HG02981 (cell line): ENCODE measurements around the gene TRPV5.
"Not testable (repeated sequence)": the region's sequence is repeated elsewhere in the genome, so short reads cannot be mapped to it uniquely, and the experiment has no call there.

Experiments used
- ATAC-seq: cut with Tn5 transposase; IDR thresholded peaks from one replicate; pipeline ENCODE4 v1.9.1; 2021; ENCODE audit warnings: mild to moderate bottlenecking, moderate library complexity; ENCODE audit not compliant: unreplicated experiment

TRPV5 gene

DNA sequence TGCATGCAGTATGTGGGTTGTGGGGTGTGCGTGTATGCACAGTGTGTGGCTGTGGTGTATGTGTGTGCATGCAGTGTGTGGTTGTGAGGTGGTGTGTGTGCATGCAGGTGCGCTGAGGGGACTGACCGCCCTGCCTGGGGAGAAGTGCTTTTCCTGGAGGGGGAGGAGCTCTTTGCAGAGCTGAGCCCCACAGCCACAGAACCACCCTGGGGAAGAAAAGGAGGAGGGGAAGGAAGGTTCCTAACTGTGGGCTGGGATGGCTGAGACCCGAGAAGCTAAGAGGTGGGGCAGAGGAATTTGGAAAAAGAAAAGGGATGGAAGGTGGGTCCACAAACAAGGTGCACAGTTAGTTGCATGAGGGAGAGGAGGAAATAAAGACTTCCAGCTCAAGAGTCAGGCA, at the start of gene TRPV5:
Gene TRPV5, minus strand, starts transcription at position 123 of the 400 bp plus-strand sequence. CDS start 287 bp downstream, outside the sequence.
- ATAC-seq = no peak

DNA sequence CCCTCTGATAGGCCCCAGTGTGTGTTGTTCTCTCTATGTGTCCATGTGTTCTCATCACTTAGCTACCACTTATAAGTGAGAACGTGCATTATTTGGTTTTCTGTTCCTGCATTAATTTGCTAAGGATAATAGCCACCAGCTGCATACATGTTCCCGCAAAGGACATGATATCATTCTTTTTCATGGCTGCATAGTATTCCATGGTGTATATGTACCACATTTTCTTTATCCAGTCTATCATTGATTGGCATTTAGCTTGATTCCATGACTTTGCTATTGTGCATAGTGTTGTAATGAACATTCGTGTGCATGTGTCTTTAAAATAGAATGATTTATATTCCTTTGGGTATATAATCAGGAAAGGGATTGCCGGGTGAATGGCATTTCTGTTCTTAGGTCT, 44.9 kb upstream of the TRPV5 start:
- not testable (repeated sequence) for ATAC-seq

DNA sequence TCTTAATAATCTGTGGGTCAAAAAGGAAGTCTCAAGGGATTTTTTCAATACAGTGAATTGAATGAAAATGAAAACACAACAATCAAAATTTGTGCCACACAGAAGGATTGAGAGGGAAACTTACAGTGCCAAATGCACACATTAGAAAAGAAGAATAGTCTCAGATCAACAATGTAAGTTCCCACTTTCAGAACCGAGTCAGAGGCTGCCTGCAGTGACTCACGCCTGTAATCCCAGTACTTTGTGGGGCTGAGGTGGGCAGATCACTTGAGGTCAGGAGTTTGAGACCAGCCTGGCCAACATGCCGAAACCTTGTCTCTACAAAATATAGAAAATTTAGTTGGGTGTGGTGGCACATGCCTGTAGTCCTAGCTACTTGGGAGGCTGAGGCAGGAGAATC, 41.1 kb upstream of the TRPV5 start:
- no peak for ATAC-seq

DNA sequence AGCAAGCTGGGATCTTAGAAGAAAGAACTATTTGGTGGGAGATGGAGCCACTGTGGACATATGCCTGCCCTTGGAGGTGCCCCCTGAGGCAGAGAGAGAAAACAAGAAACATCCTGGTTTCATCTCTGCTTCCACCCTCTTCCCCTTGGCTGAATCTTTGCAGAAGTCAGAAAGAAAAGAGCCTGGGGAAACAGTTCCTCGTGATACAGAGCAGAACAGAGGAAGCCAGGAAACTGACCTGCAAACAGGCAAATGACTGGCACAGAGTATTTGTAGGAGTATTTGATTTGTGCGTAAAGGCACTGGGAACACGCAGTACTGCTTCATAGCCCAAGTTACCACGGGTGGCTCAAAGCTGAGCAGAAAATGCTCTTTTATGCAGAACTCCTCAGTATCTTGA, 35.6 kb upstream of the TRPV5 start:
- ATAC-seq = no peak

DNA sequence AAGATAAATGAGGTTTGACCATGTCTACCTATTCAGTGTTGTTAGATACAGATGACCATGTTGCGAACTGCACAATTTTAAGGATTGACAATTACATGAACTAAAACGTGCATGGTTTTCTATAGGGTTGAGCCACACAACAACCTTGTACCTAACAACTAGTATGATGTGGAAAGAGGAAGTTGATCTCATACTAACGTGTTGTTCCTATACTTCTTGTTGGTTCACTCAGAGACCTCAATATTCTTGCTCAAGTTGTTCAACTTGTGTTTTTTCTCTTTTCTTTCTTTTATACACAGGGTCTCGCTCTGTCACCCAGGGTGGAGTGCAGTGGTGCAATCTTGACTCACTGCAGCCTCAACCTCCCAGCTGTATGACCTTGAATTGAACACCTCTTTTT, 34.7 kb upstream of the TRPV5 start:
- ATAC-seq = no peak

DNA sequence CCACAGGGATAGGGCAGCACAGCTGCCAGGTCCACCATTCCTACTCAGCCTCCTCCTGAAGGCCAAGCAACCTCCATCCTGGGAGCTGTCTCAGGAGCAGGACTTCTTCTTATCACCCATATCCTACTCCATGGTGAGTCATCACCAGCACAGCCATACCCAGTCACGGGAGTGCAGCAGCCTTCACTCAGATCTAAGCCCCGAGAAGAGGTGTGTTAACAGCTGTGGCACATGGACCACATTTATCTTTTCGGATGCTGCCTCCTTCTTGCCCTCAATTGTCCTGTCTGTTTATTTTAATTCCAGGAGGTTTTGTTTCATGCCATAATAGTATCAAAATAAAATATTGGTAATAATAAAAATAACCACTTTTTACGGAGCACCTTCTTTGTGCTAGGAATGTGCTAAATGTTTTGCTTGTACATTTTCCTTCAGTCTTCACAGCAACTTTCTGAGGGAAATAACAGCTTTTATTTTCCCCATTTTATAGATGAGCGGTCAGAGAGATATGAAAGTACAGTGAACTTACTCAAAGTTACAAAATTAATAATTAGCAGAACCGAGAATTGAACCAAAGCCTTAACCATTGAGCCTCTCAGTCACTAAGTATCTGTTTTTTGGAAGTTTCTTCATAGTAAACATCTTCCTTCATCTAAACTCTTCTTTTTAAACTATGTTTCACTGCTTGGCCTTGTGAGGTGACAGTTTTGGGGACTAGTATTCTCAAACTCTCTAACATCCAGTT, 31.1 kb upstream of the TRPV5 start:
- peak; percentile 39 for ATAC-seq

DNA sequence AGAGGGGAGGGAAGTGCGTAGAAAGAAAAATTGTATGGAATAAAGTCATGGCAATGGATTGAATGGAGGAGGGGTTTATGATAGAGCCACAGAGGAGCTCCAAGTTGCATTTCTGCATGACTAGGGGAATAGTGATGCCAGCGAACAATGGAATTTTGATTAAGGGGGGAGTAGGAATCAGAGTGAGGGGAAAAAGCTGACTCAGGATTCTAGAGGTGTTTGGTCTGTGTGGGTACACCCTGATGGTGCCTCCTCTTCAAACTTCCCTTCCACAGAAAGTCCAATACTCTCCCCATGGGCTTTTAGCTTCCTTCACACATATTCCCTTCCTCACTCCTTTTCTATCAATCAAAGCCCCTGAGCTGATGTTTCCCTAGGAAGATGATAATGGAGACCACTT, 30.4 kb upstream of the TRPV5 start:
- ATAC-seq = no peak

DNA sequence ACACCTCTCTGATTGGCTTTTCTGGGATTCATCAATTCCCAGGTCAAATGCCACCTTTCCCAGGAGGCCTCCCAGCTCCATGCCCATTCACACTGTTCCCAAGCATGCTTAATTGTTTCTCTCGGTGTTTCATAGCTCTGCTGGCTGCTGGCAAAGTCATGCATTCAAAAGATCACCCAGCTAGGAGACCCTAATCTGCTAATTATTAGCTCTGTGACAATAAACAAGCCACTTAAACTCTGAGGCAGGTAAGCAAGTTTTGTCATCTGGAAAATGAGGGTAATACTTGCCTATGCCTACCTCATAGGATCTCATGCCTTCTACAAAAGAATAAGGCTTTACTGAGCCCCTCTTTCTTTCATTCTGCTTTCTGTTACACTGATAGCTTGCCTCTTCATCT, 29.4 kb upstream of the TRPV5 start:
- no peak for ATAC-seq

DNA sequence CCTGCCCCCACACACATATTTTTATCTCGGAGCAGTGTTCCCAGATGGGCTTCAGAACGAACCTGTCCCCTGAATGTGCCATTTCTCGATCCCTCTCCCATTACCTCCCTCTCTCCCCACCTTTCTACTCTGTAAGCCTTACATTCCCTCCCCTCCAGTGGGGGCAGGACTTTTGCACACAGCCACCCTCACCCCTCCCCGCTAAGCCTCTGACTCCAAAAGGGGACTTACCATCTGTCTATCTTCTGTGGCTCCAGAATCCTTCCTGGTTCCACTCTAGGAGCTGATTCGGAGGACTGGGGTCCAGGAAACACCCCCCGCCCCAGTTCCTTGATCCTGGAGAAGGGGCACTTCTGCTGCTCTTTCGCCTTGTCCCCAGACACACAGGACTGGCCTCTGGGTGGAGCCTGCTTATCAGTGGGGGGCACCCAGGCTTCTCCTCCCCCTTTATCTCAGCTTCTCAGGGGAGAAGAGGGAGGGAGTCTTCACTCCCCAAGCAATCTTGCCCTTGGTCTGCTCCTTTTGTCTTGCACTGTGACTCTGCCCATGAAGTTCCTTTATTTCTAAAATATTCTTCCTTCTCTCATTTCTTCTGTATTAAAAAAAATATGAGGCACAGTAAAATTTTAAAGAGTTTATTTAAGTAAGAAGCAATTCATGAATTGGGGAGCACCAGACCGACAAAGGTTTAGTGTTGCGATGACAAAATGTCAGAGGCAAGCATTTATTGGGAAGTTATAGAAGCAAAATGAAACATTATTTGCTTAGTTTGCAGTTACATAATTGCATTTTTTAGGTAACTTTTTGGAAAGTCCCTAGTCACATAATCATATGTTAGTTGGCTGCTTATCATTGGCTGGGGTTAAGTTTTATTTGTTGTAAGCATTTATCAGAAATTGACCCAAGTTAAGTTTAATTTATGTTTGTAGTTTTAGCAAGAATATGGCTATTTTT, 28.7 kb upstream of the TRPV5 start, which contains the start of gene KEL:
Gene KEL, minus strand, starts transcription at position 391 of the 954 bp plus-strand sequence. Its CDS starts 157 bp downstream, at position 234.
- no peak for ATAC-seq

DNA sequence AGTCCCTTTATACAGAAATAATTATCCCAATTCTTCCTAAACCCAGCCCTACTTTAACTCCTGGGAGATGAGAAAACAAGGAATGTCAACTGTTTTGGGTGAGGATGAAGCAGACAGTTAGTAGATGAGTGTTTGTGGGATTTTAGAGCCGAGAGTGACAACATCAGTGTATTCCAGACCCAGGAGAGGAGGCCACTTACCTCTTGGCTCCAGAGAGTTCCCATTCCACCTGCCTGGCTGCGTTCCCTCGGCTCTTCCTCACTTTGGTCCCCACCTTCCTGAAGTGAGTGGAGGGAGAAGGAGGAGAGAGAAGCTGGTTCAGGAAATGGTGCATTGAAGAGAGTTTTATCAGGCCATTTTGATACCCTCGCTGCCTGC, 28.0 kb upstream of the TRPV5 start:
- ATAC-seq = no peak

DNA sequence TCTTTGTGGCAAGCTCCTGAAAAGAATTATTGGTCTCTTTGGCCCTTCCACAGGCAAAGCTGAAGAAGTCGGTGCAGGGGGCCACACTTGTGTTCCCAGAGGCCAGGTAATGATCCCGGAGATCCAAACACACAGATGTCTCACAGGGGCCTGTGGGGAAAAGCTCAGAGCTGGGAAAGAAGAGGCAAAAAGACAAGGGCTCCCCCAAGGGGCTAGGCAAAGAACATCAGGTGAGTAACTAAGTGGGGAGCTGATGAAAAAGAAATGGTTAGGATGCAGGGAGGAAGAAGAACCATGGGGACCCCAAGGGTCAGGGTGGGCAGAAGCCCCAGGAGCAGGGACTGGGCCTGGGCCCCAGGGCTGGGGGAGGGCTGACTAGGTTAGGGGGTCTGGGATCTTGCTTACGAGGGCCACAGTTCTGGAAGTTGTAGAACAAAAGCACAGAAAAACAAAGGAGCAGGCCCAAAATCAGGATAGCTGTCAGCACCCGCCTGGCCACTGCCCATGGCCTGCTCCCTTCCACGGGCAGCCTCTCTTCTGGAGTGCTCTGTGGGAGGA, 27.5 kb upstream of the TRPV5 start:
- ATAC-seq = no peak

DNA sequence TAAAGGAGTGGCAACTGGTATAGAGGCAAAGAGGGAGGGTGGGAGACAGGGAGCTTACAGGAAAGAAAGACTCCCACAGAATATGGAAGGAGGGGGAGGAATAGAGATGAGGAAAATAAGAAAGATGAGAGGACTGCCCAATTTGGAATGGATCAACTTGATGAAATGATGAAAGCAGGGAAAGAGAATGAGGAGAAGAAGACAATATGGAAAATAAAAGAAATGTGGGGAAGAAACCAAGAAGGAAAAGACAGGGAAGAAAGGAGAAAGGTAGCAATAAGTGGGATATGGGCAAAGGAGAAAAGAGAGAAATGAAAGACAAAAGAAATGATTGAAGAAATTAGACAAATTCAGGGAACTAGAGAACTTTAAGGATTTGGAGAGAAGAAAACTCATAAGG, 25.7 kb upstream of the TRPV5 start:
- ATAC-seq = no peak

DNA sequence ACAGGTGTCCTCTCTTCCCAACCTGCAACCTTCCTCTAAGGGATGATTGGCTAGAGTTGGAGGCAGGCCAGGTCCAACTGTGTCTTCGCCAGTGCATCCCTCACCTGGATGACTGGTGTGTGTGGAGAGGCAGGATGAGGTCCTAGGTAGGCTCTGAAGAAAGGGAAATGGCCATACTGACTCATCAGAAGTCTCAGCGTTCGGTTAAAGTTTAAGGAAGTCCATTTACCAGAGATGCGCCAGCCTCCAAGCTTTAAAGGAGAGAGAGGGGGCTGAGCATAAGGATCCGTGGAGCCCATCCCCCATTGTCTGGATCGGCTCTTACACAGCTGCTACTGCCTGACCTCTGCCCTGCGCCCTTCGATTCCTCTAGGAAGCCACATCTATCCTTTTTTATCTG, 24.2 kb upstream of the TRPV5 start:
- ATAC-seq = no peak

DNA sequence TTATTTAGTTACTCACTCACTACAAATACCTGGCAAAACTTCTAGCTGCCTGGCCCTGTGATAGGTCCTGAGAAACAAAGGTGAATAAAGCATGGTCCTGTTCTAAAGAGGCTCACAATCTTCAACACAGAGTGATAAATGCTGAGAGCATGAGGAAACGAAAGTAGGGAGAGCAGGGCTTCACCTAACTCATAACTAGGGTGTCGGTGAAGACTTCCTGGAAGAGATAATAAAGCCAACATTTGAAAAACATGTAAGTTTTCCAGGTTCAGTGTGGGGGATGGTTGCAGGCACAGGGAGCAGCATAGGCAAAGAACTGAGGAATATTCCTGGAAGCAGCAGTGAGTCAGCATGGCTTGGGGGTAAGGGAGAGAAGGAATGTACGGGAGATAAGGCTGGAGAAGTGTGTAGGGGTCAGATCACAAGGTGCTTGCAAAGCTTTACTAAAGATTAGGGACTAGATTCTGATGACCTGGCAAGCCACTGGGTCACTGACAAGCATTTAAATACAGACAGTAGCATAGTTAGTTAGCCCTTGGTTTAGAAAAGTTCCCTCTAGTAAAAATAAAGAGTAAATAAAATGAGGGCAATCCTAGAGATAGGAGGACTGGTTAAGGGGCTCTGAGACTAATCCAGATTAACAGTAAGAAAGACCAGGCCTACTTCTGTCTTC, 23.5 kb upstream of the TRPV5 start:
- ATAC-seq = no peak

DNA sequence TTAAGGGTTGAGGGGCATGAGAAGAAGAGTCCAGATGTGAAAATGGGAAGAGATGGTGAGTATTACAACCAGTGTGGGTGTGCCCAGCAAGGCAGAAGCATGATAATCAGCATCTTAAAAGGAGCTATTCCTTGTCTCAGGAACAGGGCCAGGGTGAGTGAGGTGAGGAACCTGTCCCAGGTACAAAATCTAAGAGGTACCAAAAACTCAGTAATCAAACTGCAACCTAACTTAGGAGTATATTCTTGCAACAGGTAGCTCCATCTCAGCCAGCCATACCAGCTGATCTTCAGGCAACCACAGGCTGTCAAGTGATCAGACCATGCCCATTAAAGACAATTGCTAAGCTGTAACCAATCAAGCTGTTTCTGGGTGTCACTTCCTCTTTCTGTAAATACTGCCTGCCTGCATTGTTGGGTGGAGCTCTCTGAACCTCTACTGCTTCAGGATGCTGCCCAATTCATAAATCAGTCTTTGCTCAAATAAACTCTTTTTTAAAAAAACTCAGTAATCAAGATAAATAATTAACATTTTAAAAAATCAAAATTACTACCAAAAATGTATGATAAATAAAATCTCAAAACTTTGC, 21.2 kb upstream of the TRPV5 start:
- peak; percentile 84 for ATAC-seq

DNA sequence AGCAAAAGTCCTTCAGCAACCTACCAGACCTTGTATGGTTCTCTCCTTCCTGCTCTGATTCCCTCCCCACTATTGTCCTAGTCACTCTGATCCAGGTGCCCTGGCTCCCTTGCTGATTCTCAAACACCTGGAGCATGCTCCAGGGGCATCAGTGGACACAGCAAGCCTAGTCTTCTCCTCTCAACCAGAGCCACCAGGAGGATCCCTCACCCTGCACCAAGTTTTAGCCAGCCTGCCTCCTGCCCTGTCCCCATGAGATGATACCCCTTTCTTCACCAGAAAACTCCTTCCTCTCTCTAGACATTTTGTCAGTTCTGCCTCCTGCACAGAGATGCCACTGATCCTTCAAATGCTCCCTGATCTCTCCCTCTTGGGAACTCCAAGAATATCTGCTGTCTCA, 16.7 kb upstream of the TRPV5 start:
- no peak for ATAC-seq

DNA sequence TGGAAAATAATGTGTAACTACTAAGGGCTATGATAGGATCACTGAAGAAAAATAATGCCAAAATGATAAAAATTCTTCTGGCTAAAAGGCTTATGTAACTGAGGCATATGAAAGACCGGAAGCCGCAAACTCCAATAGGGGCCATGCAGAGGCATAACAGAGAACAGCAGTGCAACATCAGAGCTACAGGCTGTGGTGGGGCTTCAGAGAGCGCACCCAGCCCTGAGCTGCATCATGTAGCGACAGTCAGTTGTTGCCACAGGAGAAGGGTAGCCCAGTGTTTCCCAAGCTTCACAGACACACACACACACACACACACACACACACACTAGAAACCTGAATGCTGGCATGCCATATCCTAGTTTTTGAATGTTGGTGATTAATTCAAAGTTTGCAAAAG, 15.1 kb upstream of the TRPV5 start:
- ATAC-seq = no peak

DNA sequence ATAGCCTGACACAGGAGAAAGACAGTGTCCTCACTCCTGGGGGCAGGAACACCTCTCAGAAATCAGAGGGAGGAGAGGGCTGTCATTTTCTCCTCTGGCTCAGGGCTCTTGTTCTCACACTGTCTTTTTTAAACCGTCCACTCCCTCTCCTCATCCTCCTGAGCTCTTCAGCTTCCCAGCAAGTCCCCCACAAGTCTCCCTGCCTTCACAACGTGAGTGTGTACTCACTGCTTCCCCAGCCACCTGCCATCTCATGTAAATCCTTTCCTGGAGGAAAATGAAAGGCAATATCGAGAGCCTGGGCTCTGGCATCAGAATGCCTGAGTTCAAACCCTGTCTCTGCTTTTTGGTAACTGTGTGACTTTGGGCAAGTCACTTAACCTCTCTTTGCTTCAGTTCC, 11.5 kb upstream of the TRPV5 start:
- no peak for ATAC-seq

DNA sequence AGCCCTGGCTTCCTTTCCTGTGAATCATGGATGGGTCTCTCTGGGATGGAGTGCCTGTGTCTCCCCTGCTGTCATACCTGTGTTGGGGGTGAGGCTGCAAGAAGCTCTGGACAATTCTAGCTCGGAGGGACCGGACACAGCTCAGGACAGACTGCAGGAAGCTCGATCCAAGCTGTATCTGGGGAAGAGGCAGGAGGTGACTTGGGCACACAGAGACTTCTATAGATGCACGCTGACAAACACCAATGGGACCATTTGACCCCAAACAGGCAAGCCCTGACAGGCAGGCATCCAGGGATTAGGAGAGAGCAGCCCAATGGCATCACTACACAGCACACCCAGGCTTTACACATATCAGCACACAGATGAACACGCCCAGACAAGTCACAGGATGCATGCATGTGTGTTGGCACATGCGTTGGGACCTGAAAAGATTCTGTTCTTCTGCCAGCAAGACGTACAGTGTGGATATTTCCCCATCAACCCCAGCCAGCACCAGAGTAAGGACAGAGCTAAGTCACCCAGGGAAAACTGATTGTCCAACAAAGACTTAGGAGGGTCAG, 10.2 kb upstream of the TRPV5 start:
- ATAC-seq = no peak

DNA sequence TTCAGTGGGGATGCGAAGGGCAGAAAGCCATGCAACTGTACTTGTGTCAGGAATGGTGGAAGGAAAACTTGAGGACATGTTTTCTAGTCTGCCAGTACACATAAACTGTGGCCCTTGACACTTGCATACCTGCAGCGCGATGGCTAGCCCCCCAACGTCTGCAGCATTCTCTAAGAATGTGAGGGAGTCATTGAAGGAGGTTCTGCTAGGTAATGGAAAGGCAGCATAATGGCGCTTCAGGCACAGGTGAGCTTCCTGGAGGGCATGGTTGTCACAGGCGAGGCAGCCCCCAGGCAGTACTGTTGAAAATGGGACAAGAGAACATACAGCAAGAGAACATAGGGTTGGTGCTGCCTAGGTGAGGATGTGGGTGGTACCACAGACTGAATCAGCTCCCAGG, 9.2 kb upstream of the TRPV5 start:
- ATAC-seq = no peak
